H9 (cell line): ENCODE data around the gene MTMR1. TPM values are rescaled to one million over a fixed set of nuclear protein-coding genes. Genes with fewer than 3 reads are reported as not detected.

Experiments
- DNase-seq: peaks from one replicate; pipeline ENCODE4 v3.0.0-alpha.2; 2017
- H2AFZ ChIP-seq: one replicate; pipeline ENCODE4 v1.6.1; 2013; ENCODE audit warnings: mild to moderate bottlenecking, low read length, control low read depth, moderate library complexity
- H2AK5ac ChIP-seq: 2 replicates; pipeline ENCODE4 v1.6.1; 2013; ENCODE audit warnings: low read length, control low read depth, mixed read lengths; ENCODE audit not compliant: insufficient read length
- H2BK120ac ChIP-seq: one replicate; pipeline ENCODE4 v1.6.1; 2013; ENCODE audit warnings: low read depth, mild to moderate bottlenecking, low read length, control low read depth, inconsistent platforms; ENCODE audit not compliant: poor library complexity, severe bottlenecking
- H2BK12ac ChIP-seq: 2 replicates; pipeline ENCODE4 v1.6.1; 2013; ENCODE audit warnings: low read length, control low read depth, mixed read lengths, low read depth; ENCODE audit not compliant: insufficient read length
- H2BK15ac ChIP-seq: 2 replicates; pipeline ENCODE4 v1.6.1; 2013; ENCODE audit warnings: low read depth, low read length, control low read depth
- H2BK20ac ChIP-seq: one replicate; pipeline ENCODE4 v1.6.1; 2013; ENCODE audit warnings: low read depth, mild to moderate bottlenecking, low read length, control low read depth, inconsistent platforms; ENCODE audit not compliant: poor library complexity, severe bottlenecking
- H2BK5ac ChIP-seq: 2 replicates; pipeline ENCODE4 v1.6.1; 2013; ENCODE audit warnings: low read length, control low read depth, mixed read lengths; ENCODE audit not compliant: insufficient read length
- H3K14ac ChIP-seq: 2 replicates; pipeline ENCODE4 v1.6.1; 2013; ENCODE audit warnings: low read length, control low read depth; ENCODE audit not compliant: insufficient read depth
- H3K18ac ChIP-seq: 2 replicates; pipeline ENCODE4 v1.6.1; 2013; ENCODE audit warnings: low read depth, mild to moderate bottlenecking, mixed read lengths, low read length, control low read depth; ENCODE audit not compliant: insufficient read length
- H3K23ac ChIP-seq: 2 replicates; pipeline ENCODE4 v1.6.1; 2013; ENCODE audit warnings: low read length, control low read depth, mixed read lengths, low read depth; ENCODE audit not compliant: insufficient read length
- H3K23me2 ChIP-seq: 2 replicates; pipeline ENCODE4 v1.6.1; 2013; ENCODE audit warnings: low read depth, mild to moderate bottlenecking, mixed read lengths, low read length, control low read depth; ENCODE audit not compliant: insufficient read length, poor library complexity, severe bottlenecking
- H3K27ac ChIP-seq: 2 replicates; pipeline ENCODE4 v1.5.1; 2013; ENCODE audit warnings: low read length, control low read depth, mixed read lengths, low read depth; ENCODE audit not compliant: insufficient read length
- H3K27me3 ChIP-seq: 2 replicates; pipeline ENCODE4 v1.6.1; 2013; ENCODE audit warnings: low read length, control low read depth, inconsistent platforms; ENCODE audit not compliant: insufficient read depth
- H3K4ac ChIP-seq: 2 replicates; pipeline ENCODE4 v1.6.1; 2013; ENCODE audit warnings: low read depth, mild to moderate bottlenecking, control low read depth, inconsistent platforms, low read length, moderate library complexity
- H3K4me1 ChIP-seq: 2 replicates; pipeline ENCODE4 v1.6.1; 2013; ENCODE audit warnings: low read length, control low read depth, inconsistent platforms; ENCODE audit not compliant: insufficient read depth
- H3K4me2 ChIP-seq: 2 replicates; pipeline ENCODE4 v1.6.1; 2013; ENCODE audit warnings: low read length, control low read depth, mixed read lengths; ENCODE audit not compliant: insufficient read length, insufficient read depth
- H3K56ac ChIP-seq: 2 replicates; pipeline ENCODE4 v1.6.1; 2013; ENCODE audit warnings: low read depth, mild to moderate bottlenecking, mixed read lengths, low read length, control low read depth; ENCODE audit not compliant: insufficient read length
- H3K79me1 ChIP-seq: 2 replicates; pipeline ENCODE4 v1.6.1; 2013; ENCODE audit warnings: low read depth, mild to moderate bottlenecking, moderate library complexity, low read length, control low read depth, inconsistent platforms; ENCODE audit not compliant: insufficient read depth, poor library complexity, severe bottlenecking
- H3K79me2 ChIP-seq: 2 replicates; pipeline ENCODE4 v1.6.1; 2013; ENCODE audit warnings: low read length, control low read depth, inconsistent platforms; ENCODE audit not compliant: insufficient read depth
- H3K9ac ChIP-seq: 2 replicates; pipeline ENCODE4 v1.6.1; 2013; ENCODE audit warnings: low read length, control low read depth, mixed read lengths; ENCODE audit not compliant: insufficient read length; ENCODE audit errors: extremely low read depth
- H3K9me3 ChIP-seq: one replicate; pipeline ENCODE4 v1.6.1; 2013; ENCODE audit warnings: low read depth, low read length, inconsistent platforms; ENCODE audit not compliant: control insufficient read depth
- H3T11ph ChIP-seq: one replicate; pipeline ENCODE4 v1.6.1; 2013; ENCODE audit warnings: mild to moderate bottlenecking, low read length, control low read depth, inconsistent platforms
- H4K20me1 ChIP-seq: one replicate; pipeline ENCODE4 v1.6.1; 2013; ENCODE audit not compliant: control insufficient read depth, insufficient read length, insufficient read depth
- H4K5ac ChIP-seq: 2 replicates; pipeline ENCODE4 v1.6.1; 2013; ENCODE audit warnings: low read depth, mild to moderate bottlenecking, mixed read lengths, low read length, control low read depth; ENCODE audit not compliant: insufficient read length
- H4K8ac ChIP-seq: replicated peaks from 2 replicates; pipeline ENCODE4 v1.6.1; 2013; ENCODE audit warnings: low read length, control low read depth, mixed read lengths, low read depth; ENCODE audit not compliant: insufficient read length
- H4K91ac ChIP-seq: 2 replicates; pipeline ENCODE4 v1.6.1; 2013; ENCODE audit warnings: low read depth, mild to moderate bottlenecking, moderate library complexity, mixed read lengths, low read length, control low read depth; ENCODE audit not compliant: insufficient read length
- H3K27ac Mint-ChIP-seq, 3 experiments: 2 replicates in 2 of 3; 3 replicates in 1 of 3; pipeline ENCODE4 v1.8.0; 2020 to 2021; ENCODE audit warnings: mixed read lengths in 3 of 3, mild to moderate bottlenecking in 1 of 3, moderate library complexity in 1 of 3
- H3K27me3 Mint-ChIP-seq: 2 replicates; pipeline ENCODE4 v1.8.0; 2021; ENCODE audit warnings: low read depth, mild to moderate bottlenecking, moderate library complexity, mixed read lengths
- H3K36me3 Mint-ChIP-seq, 3 experiments: 2 replicates in 2 of 3; 3 replicates in 1 of 3; pipeline ENCODE4 v1.8.0; 2020 to 2021; ENCODE audit warnings: low read depth in 3 of 3, mixed read lengths in 3 of 3; ENCODE audit not compliant: insufficient read depth in 1 of 3
- H3K4me1 Mint-ChIP-seq, 2 experiments: 2 replicates each; pipeline ENCODE4 v1.8.0; 2020; ENCODE audit warnings: mixed read lengths in 2 of 2
- H3K4me3 Mint-ChIP-seq, 2 experiments: 2 replicates in 1 of 2; 3 replicates in 1 of 2; pipeline ENCODE4 v1.8.0; 2020 to 2021; ENCODE audit warnings: mild to moderate bottlenecking in 2 of 2, mixed read lengths in 2 of 2, moderate library complexity in 1 of 2
- H3K9me3 Mint-ChIP-seq, 2 experiments: 2 replicates in 1 of 2; 3 replicates in 1 of 2; pipeline ENCODE4 v1.8.0; 2020; ENCODE audit warnings: mild to moderate bottlenecking in 2 of 2, mixed read lengths in 2 of 2, moderate library complexity in 1 of 2
- CTCF ChIP-seq: fragments of 200-600 bp; sonication (generic); conservative IDR thresholded peaks from 3 replicates; pipeline ENCODE4 v1.8.0; 2021; ENCODE audit warnings: antibody characterized with exemption, mild to moderate bottlenecking
- WGBS: extraction: QIAGEN DNeasy Blood & Tissue Kit; methylation state at CpG from one replicate; pipeline ENCODE4 v1.1.7; 2013; ENCODE audit warnings: missing lambda C conversion rate, low lambda C conversion rate, mixed read lengths; ENCODE audit not compliant: insufficient read length; ENCODE audit errors: extremely low coverage; 5-methylcytosine and 5-hydroxymethylcytosine counted together
- total RNA-seq: library from RNA; stranded (reverse); gene quantifications from 2 replicates; pipeline ENCODE4 v1.2.1, GENCODE V29; 2021

The MTMR1 gene
- total RNA-seq, 1 experiment from 2014 or later = 25.2 TPM

DNA sequence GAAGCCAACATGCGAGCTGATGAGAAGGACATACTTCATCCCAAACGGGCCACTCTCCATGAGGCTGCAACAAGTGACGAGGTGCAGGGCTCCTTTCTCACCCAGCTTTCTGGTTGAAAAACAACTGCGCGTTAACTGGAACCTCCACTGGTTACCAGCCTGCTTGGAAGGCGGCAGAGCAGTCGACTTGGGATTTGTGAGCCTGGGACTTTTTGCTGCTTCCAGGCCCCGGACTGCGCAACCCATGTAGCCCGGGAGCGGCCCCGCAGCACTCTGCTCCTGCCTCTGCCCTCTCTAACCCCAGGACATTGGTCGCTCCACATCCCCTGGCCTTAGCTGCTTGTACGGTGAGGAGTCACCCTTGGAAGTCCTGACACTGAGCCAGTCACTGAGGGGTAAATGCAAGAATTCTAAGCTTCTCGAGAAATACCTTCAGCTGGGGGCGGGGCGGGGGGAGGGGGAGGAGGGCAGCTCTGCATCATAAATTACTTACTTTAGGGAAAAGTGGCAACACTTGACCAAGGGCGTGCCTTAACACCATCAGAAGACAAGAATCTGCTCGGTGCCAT lies 72.7 kb downstream of the MTMR1 start:
- Histone ChIP-seq H2BK5ac (no peak overlapping the region), H2BK15ac (no peak overlapping the region), H4K8ac (no peak overlapping the region), H3K27me3 (no peaks in the 10 kb centered on the region), H3K4me1 (peaks cover 4% of the 10 kb centered on the region; the same call in 1 of the 2 replicates), H3T11ph (no peak overlapping the region), H3K4ac (no peak overlapping the region), H3K9ac (no peak overlapping the region), H3K14ac (no peak overlapping the region), H4K5ac (no peak overlapping the region), H3K23me2 (no peaks in the 10 kb centered on the region), H3K9me3 (no peaks in the 10 kb centered on the region), H3K79me2 (no peaks in the 10 kb centered on the region), H3K56ac (no peak overlapping the region), H3K4me2 (no peak overlapping the region), H2BK12ac (no peak overlapping the region), H3K27ac (no peak overlapping the region), H2AFZ (no peak overlapping the region), H3K23ac (no peak overlapping the region), H3K79me1 (no peaks in the 10 kb centered on the region), H2AK5ac (no peak overlapping the region), H2BK20ac (no peak overlapping the region), H4K91ac (no peak overlapping the region), H3K18ac (no peak overlapping the region), H2BK120ac (no peak overlapping the region), H4K20me1 (peaks cover 2% of the 10 kb centered on the region)
- no peak for TF ChIP-seq CTCF
- no CpG with 5 or more reads among the region's 19 CpGs for WGBS
- H3K36me3 Mint-ChIP-seq = peaks cover 2 to 24% (median 15%) of the 10 kb centered on the region in 3 experiments; a peak in 6 of 7 replicates
- no peak for DNase-seq
- H3K9me3 Mint-ChIP-seq = peaks cover 39 to 63% of the 10 kb centered on the region in 2 experiments
- peaks cover 9 to 24% of the 10 kb centered on the region in 2 experiments for H3K4me1 Mint-ChIP-seq
- no peak overlapping the region for H3K27ac Mint-ChIP-seq
- H3K27me3 Mint-ChIP-seq = no peaks in the 10 kb centered on the region
- H3K4me3 Mint-ChIP-seq = no peak overlapping the region
